ENCODE results near the gene PHF12. TPM values are rescaled to one million over a fixed set of nuclear protein-coding genes. Genes with fewer than 3 reads are reported as not detected.

Gene PHF12
- 21.3 and 32.7 TPM in 2 replicates for total RNA-seq

GRCh38 chr17:28951428-28951990 lies at the start of gene PHF12:
TSS of gene PHF12 (minus strand) at chr17:28951518. CDS start at chr17:28950960, 558 bp downstream.

GRCh38 chr17:28902819-28903545 lies 48.3 kb downstream of the PHF12 start, which contains the start of gene DHRS13:
TSS of gene DHRS13 (minus strand) at chr17:28903079. CDS start at chr17:28902944, 135 bp downstream.

GRCh38 chr17:28896884-28897768 lies 54.2 kb downstream of the PHF12 start, which contains the start of gene FLOT2:
TSS of gene FLOT2 (minus strand) at chr17:28897733. CDS start at chr17:28897574, 159 bp downstream.

Other genes with a start within 250 kb of the PHF12 start
- 1.0 and 1.9 TPM in 2 replicates for gene PROCA1, start 239.6 kb downstream of the PHF12 start, total RNA-seq
- gene RAB34, start 233.7 kb downstream of the PHF12 start, total RNA-seq: 203 and 253 TPM in 2 replicates
- gene RPL23A, start 231.5 kb downstream of the PHF12 start, total RNA-seq: 666 and 767 TPM in 2 replicates
- gene TLCD1, start 225.3 kb downstream of the PHF12 start, total RNA-seq: 7.0 and 11.3 TPM in 2 replicates
- 2.8 and 3.3 TPM in 2 replicates for gene NEK8, start 222.7 kb downstream of the PHF12 start, total RNA-seq
- 8.7 and 10.7 TPM in 2 replicates for gene TRAF4, start 207.5 kb downstream of the PHF12 start, total RNA-seq
- gene FAM222B, start 108.7 kb downstream of the PHF12 start, total RNA-seq: 7.8 and 9.2 TPM in 2 replicates
- 25.0 and 36.9 TPM in 2 replicates for gene ERAL1, start 96.5 kb downstream of the PHF12 start, total RNA-seq
- gene FLOT2, start 53.8 kb downstream of the PHF12 start, total RNA-seq: 25.3 and 31.2 TPM in 2 replicates
- 3.8 and 10.7 TPM in 2 replicates for gene DHRS13, start 48.4 kb downstream of the PHF12 start, total RNA-seq
- not detected in 2 replicates for gene SEZ6, start 54.5 kb upstream of the PHF12 start, total RNA-seq
- 0.24 TPM in 1 of 2 replicates, not detected in the other for gene PIPOX, start 91.6 kb upstream of the PHF12 start, total RNA-seq
- 18.8 and 21.6 TPM in 2 replicates for gene MYO18A, start 228.9 kb upstream of the PHF12 start, total RNA-seq

All from cardiac ventricle fibroblast (primary cell).